D721Med (cell line): ENCODE results near the gene RBM47.
"Not testable (repeated sequence)": the region's sequence is repeated elsewhere in the genome, so short reads cannot be mapped to it uniquely, and the experiment has no call there.

ENCODE experiments used
- DNase-seq: peaks from one replicate; pipeline ENCODE4 v3.0.0; 2011; ENCODE audit warnings: low spot score; ENCODE audit not compliant: insufficient read length
- FAIRE-seq: peaks from 2 replicates; lab custom pipeline; 2011; peaks lifted over from hg19 to GRCh38; lab: Jason Lieb, UNC
- TF ChIP-seq, protein P1 (sequence below): IDR thresholded peaks from 2 replicates; pipeline ENCODE4 v1.5.1; 2012; ENCODE audit warnings: mild to moderate bottlenecking, control low read depth; ENCODE audit not compliant: insufficient read depth; ENCODE audit errors: missing control alignments

Gene RBM47

DNA sequence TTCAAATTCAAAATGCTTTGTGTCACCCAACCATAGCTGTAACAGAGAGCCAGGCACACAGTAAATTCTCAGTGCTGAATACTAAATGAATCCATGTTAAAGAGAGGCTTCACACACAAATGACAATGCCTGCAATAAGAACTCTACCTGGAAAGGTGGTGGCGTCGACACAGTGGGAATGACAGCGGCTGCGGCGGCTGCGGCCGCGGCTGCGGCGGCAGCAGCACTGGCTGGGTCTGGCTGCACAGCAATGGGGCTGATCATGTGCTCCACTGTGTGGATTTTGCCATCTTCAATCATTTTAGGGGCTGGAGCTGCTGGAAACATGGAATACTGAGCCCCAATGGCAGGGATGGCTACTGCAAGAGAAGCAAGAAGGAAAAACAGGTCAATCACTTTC lies 197.2 kb downstream of the RBM47 start:
- no peak for DNase-seq
- no peak for FAIRE-seq
- TF ChIP-seq, protein P1, sequence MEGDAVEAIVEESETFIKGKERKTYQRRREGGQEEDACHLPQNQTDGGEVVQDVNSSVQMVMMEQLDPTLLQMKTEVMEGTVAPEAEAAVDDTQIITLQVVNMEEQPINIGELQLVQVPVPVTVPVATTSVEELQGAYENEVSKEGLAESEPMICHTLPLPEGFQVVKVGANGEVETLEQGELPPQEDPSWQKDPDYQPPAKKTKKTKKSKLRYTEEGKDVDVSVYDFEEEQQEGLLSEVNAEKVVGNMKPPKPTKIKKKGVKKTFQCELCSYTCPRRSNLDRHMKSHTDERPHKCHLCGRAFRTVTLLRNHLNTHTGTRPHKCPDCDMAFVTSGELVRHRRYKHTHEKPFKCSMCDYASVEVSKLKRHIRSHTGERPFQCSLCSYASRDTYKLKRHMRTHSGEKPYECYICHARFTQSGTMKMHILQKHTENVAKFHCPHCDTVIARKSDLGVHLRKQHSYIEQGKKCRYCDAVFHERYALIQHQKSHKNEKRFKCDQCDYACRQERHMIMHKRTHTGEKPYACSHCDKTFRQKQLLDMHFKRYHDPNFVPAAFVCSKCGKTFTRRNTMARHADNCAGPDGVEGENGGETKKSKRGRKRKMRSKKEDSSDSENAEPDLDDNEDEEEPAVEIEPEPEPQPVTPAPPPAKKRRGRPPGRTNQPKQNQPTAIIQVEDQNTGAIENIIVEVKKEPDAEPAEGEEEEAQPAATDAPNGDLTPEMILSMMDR, result no peak

GRCh38 chr4:40427871-40428270 lies 201.8 kb downstream of the RBM47 start:
- FAIRE-seq, DNase-seq: not testable (repeated sequence)

DNA sequence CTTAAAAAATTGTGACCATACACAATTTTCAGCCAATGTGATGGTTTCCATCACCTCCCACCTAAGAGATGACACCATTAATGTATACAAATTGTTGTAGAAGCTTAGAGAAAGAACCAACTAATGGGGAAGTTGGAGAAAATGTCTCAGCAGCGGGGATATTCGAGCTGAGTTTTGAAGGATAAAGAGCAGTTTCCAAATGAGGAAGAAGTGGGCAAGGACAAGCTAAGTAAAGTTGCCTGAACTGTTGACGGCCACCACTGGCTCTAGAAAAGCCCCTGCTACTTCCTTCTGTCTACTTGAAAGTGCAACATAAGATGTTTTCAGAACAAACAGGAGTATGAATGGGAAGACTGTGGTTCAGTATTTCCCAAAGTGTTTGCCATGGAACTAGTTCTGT lies 202.5 kb downstream of the RBM47 start:
- no peak for FAIRE-seq
- DNase-seq, result no peak
- TF ChIP-seq, protein P1, result no peak

- DNase-seq (no peak), FAIRE-seq (no peak)
- TF ChIP-seq, protein P1, result no peak
These were observed 203.7 kb downstream of the RBM47 start for GRCh38 chr4:40425799-40426574.

- TF ChIP-seq, protein P1, result no peak
- FAIRE-seq (no peak), DNase-seq (no peak)
These were observed 205.9 kb downstream of the RBM47 start for GRCh38 chr4:40423735-40424134.

DNA sequence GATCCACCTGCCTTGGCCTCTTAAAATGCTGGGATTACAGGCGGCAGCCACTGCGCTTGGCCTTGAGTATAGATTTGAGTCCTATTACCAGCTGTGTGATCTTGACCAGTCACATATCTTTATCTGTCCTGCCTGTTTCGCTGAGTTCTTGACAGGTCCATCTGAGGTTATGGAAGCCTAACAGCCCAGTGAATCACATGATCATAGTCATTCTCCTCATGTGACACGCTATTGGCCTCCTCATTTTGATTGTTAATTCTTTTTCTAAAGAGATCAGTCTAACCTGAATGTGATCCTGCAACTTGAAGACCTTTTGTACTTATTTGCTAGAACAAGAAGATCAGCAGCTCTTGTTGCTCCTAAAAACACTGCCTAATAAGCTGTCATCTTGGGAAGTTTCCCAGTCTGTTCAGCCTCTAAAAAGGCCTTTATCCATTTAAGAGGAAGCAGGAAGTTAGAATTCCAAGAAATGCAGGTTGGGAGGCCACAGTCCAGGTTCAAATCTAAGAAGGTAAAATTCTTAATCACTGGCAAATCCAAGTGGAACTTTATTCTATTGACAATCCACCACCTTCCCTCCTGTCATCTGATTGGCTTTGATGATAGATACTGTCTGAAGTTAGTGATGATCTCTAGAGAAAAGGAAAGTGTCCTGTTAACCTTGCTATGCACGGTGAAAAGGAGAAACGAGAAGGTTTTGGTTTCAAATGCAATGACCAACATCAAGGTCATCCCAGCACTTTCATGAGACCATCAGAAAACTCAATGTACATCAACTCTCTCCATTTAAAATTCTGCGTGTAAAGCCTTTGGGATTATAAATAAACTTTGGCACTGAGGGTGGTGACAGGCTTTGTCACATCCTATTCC lies 207.6 kb downstream of the RBM47 start:
- FAIRE-seq (no peak), DNase-seq (no peak)
- TF ChIP-seq, protein P1, result no peak

DNA sequence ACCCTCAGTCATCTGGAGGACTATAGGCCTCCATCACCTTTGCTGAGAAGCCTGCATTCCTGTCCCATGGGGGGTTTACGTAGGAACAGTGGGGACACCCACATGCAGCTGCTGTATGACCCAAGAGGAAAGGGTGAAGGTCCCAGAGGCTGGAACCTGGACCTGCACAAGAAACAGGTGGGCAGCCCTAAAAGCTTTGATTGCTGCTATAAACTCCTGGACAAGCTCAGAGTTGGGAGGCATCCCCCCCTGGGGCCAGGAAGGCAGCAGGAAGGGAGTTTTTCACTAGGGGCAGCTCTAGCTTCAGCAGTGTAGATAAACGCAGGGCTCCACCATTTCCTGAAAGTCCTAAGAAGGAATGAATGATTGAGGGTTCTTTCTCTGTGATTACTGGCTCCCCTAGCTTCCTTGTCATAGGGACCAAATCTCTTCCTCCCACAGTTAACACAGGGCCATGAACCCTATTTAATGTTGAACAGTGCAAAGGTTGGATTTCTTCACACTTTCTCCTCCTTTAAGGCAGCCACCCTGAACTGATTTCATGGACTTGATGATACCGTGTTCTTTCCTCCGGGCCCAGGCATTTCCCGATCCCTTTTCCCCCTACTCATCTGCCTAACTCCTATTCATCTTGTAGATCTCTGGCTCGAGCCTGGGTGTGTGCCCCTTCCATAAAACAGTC lies 210.3 kb downstream of the RBM47 start:
- no peak for DNase-seq
- TF ChIP-seq, protein P1, result no peak
- FAIRE-seq, result no peak
